ENCODE measurements around the gene ZNF652. TPM values are rescaled to one million over a fixed set of nuclear protein-coding genes. Genes with fewer than 3 reads are reported as not detected.

The ZNF652 gene
- polyA plus RNA-seq, 1 of the 3 experiments (the other 2 are of a cell fraction): 5.1 TPM

DNA sequence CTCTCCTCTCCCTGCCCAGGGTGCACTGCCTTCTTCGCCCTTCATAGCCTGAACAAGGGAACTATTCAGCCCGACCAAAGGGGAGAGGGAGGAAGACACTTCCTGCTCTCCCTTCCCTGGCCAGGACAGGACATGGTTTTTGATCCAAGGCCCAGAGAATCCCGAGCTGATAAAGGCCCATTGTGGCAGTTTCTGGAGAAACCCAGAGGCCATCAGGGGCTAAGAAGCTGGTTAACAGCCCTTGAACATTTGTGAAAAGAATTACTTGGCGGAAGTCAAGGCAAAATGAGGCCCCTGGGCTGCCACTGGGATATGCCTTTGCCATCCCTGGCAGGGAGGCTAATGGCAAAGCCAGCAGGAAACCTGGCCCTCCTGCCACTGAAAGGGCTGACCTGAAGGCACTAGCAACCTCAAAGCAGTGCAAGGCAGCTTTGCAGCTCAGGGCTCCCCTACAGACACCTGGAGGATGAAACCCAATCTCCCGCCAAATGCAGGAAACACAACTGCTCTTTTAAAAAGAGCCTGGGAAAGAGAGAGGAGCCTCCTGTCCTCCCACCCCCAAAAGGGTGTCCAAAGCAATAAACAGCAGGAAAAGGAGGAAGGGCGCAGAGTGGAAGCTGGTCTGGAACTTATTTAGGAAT lies 40.0 kb upstream of the ZNF652 start:
- WGBS (ENCODE audit: low lambda C conversion rate): 80% methylated on average over 5 of the region's 6 CpGs
- Histone ChIP-seq H3K4me1 (ENCODE audit: control insufficient read depth in 1 of 2, insufficient read depth in 2 of 2, low read depth in 1 of 2, low read length in 1 of 2) (no peaks in the 10 kb centered on the region), H3K9me3 (no peaks in the 10 kb centered on the region), H3K9me2 (no peaks in the 10 kb centered on the region), H3K4me3 (ENCODE audit: low read depth in 2 of 2, low read length in 1 of 2) (no peak overlapping the region), H3F3A (replicated peaks; ENCODE audit: insufficient read depth) (no peaks in the 10 kb centered on the region), H2AFZ (ENCODE audit: low read depth) (no peak overlapping the region), H3K79me2 (ENCODE audit: insufficient read depth) (no peaks in the 10 kb centered on the region), H4K20me1 (ENCODE audit: insufficient read depth) (no peaks in the 10 kb centered on the region), H3K27me3 (ENCODE audit: insufficient read depth) (no peaks in the 10 kb centered on the region), H3K27ac (ENCODE audit: low read depth in 2 of 2, low read length in 1 of 2) (no peak overlapping the region), H3K4me2 (no peak overlapping the region), H3K36me3 (replicated peaks in 1 of 2; ENCODE audit: control insufficient read depth in 1 of 2, insufficient read depth in 2 of 2, low read length in 1 of 2) (peaks cover 27 to 37% of the 10 kb centered on the region in 2 experiments), H3K9ac (no peak overlapping the region)
- ChIA-PET CTCF (interaction anchor here (1.1 to 24.3 kb wide), 5 partner anchors 85 to 152 kb away, joined by 3 to 496 read pairs (median 7); no protein-coding TSS in a partner anchor), POLR2A (no interaction called here)
- DNase-seq: no peak
- TF ChIP-seq, protein P1, sequence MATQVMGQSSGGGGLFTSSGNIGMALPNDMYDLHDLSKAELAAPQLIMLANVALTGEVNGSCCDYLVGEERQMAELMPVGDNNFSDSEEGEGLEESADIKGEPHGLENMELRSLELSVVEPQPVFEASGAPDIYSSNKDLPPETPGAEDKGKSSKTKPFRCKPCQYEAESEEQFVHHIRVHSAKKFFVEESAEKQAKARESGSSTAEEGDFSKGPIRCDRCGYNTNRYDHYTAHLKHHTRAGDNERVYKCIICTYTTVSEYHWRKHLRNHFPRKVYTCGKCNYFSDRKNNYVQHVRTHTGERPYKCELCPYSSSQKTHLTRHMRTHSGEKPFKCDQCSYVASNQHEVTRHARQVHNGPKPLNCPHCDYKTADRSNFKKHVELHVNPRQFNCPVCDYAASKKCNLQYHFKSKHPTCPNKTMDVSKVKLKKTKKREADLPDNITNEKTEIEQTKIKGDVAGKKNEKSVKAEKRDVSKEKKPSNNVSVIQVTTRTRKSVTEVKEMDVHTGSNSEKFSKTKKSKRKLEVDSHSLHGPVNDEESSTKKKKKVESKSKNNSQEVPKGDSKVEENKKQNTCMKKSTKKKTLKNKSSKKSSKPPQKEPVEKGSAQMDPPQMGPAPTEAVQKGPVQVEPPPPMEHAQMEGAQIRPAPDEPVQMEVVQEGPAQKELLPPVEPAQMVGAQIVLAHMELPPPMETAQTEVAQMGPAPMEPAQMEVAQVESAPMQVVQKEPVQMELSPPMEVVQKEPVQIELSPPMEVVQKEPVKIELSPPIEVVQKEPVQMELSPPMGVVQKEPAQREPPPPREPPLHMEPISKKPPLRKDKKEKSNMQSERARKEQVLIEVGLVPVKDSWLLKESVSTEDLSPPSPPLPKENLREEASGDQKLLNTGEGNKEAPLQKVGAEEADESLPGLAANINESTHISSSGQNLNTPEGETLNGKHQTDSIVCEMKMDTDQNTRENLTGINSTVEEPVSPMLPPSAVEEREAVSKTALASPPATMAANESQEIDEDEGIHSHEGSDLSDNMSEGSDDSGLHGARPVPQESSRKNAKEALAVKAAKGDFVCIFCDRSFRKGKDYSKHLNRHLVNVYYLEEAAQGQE (IDR thresholded peaks at IDR 0.05; ENCODE audit: low read depth, low read length): no peak
- TF ChIP-seq POLR2AphosphoS5 (IDR thresholded peaks at IDR 0.05; ENCODE audit: low read depth, low read length) (no peak), FOXM1 (IDR thresholded peaks at IDR 0.05; ENCODE audit: low read depth) (no peak)

DNA sequence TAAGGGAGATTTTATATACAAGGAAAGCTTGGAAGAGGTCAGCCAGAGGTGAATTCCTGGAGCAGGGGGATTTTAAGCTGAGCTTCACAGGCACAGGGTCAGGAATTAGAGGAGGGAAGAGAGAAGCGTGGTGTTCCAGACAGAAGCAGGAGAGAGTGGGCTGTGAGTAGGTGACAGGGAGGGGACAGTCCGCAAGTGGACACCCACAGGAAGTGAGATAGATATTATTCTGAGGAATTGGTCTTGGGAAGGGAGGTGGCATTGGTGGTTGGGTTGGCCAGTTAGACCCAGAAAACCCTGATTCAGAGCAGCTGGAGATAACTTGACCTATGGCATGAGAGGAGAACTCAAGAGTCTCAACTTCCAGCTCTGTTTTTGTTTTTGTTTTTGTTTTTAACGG lies 37.9 kb upstream of the ZNF652 start:
- Histone ChIP-seq H3K4me3 (ENCODE audit: low read depth in 2 of 2, low read length in 1 of 2) (no peak overlapping the region), H3K9me3 (no peaks in the 10 kb centered on the region), H4K20me1 (ENCODE audit: insufficient read depth) (no peaks in the 10 kb centered on the region), H3K9ac (no peak overlapping the region), H3K79me2 (ENCODE audit: insufficient read depth) (no peaks in the 10 kb centered on the region), H3F3A (replicated peaks; ENCODE audit: insufficient read depth) (no peaks in the 10 kb centered on the region), H3K4me1 (ENCODE audit: control insufficient read depth in 1 of 2, insufficient read depth in 2 of 2, low read depth in 1 of 2, low read length in 1 of 2) (no peaks in the 10 kb centered on the region), H2AFZ (ENCODE audit: low read depth) (no peak overlapping the region), H3K4me2 (no peak overlapping the region), H3K27me3 (ENCODE audit: insufficient read depth) (no peaks in the 10 kb centered on the region), H3K36me3 (replicated peaks in 1 of 2; ENCODE audit: control insufficient read depth in 1 of 2, insufficient read depth in 2 of 2, low read length in 1 of 2) (peaks cover 6 to 17% of the 10 kb centered on the region in 2 experiments), H3K27ac (ENCODE audit: low read depth in 2 of 2, low read length in 1 of 2) (no peak overlapping the region), H3K9me2 (no peaks in the 10 kb centered on the region)
- no peak for DNase-seq
- 76% methylated on average over 3 of the region's 3 CpGs for WGBS (ENCODE audit: low lambda C conversion rate)
- ChIA-PET CTCF (interaction anchor here (0.9 to 24.3 kb wide), 18 partner anchors 9 to 598 kb away, joined by 3 to 496 read pairs (median 4); partner anchors contain the start of genes NGFR and PHB1), POLR2A (interaction anchor here (0.6 to 0.8 kb wide), 2 partner anchors 34 to 157 kb away, joined by 3 to 4 read pairs; no protein-coding TSS in a partner anchor)
- TF ChIP-seq JUND (IDR thresholded peaks at IDR 0.05) (no peak), GABPA (IDR thresholded peaks at IDR 0.05; ENCODE audit: low read depth) (no peak), EP300 (IDR thresholded peaks at IDR 0.05; ENCODE audit: borderline replicate concordance in 1 of 2, low read depth in 1 of 2, low read length in 1 of 2) (no peak), TCF12 (IDR thresholded peaks at IDR 0.05) (no peak), GATA2 (CRISPR knock-in tag; IDR thresholded peaks at IDR 0.05) (no peak), NRF1 (IDR thresholded peaks at IDR 0.05; ENCODE audit: low read depth, low read length) (no peak), YY1 (IDR thresholded peaks at IDR 0.05; ENCODE audit: low read depth) (no peak), FOXM1 (IDR thresholded peaks at IDR 0.05; ENCODE audit: low read depth) (no peak), CTCF (IDR thresholded peaks at IDR 0.05) (no peak), TAF1 (IDR thresholded peaks at IDR 0.05; ENCODE audit: borderline replicate concordance, low read depth, low read length) (no peak), MEF2A (IDR thresholded peaks at IDR 0.05; ENCODE audit: borderline replicate concordance, low read depth) (no peak), EZH2phosphoT487 (IDR thresholded peaks at IDR 0.05; ENCODE audit: borderline replicate concordance, low read depth) (no peak)
- TF ChIP-seq, protein P1 (IDR thresholded peaks at IDR 0.05; ENCODE audit: low read depth, low read length): no peak
